ENCODE measurements around the gene GTF2H4.

- no peak for TF ChIP-seq CTCF (IDR thresholded peaks at IDR 0.05; ENCODE audit: poor library complexity)
- no peak for TF ChIP-seq EZH2phosphoT487 (IDR thresholded peaks at IDR 0.05; ENCODE audit: low read depth, severe bottlenecking, unreplicated experiment)
Measured at GRCh38 chr6:30902709-30903108, 5.3 kb upstream of the GTF2H4 start.

Measured in hepatocyte (in vitro differentiated cells).